Neutrophil (primary cell): Measurements from ENCODE around the gene MINDY3.

Experiments
- H3K27ac ChIP-seq: fragments of 200-600 bp; sonication (generic); 2 replicates; pipeline ENCODE4 v1.5.1; 2016; ENCODE audit warnings: mild to moderate bottlenecking, moderate library complexity
- H3K27me3 ChIP-seq: fragments of 200-600 bp; sonication (generic); 2 replicates; pipeline ENCODE4 v1.6.0; 2016; ENCODE audit warnings: mild to moderate bottlenecking
- H3K36me3 ChIP-seq: fragments of 200-600 bp; sonication (generic); 2 replicates; pipeline ENCODE4 v1.5.1; 2017
- H3K4me1 ChIP-seq, 2 experiments: fragments of 200-600 bp in 1 of 2; sonication (generic) in 1 of 2; 1 replicate in 1 of 2; 2 replicates in 1 of 2; pipeline versions ENCODE4 v1.5.1 to v1.6.1; 2013 to 2016; ENCODE audit warnings: low read depth in 1 of 2, low read length in 1 of 2, mild to moderate bottlenecking in 1 of 2, moderate library complexity in 1 of 2; ENCODE audit not compliant: control insufficient read depth in 1 of 2, insufficient read depth in 1 of 2
- H3K4me3 ChIP-seq, 2 experiments: fragments of 200-600 bp in 1 of 2; sonication (generic) in 1 of 2; 1 replicate in 1 of 2; 2 replicates in 1 of 2; pipeline ENCODE4 v1.5.1; 2013 to 2016; ENCODE audit warnings: low read depth in 1 of 2, low read length in 1 of 2, mild to moderate bottlenecking in 1 of 2, moderate library complexity in 1 of 2
- H3K9me3 ChIP-seq: fragments of 200-600 bp; sonication (generic); 2 replicates; pipeline ENCODE4 v1.5.1; 2016
- CTCF ChIP-seq: fragments of 200-600 bp; sonication (generic); IDR thresholded peaks from 2 replicates; pipeline ENCODE4 v1.5.1; 2016; ENCODE audit warnings: antibody characterized with exemption

MINDY3 gene

DNA sequence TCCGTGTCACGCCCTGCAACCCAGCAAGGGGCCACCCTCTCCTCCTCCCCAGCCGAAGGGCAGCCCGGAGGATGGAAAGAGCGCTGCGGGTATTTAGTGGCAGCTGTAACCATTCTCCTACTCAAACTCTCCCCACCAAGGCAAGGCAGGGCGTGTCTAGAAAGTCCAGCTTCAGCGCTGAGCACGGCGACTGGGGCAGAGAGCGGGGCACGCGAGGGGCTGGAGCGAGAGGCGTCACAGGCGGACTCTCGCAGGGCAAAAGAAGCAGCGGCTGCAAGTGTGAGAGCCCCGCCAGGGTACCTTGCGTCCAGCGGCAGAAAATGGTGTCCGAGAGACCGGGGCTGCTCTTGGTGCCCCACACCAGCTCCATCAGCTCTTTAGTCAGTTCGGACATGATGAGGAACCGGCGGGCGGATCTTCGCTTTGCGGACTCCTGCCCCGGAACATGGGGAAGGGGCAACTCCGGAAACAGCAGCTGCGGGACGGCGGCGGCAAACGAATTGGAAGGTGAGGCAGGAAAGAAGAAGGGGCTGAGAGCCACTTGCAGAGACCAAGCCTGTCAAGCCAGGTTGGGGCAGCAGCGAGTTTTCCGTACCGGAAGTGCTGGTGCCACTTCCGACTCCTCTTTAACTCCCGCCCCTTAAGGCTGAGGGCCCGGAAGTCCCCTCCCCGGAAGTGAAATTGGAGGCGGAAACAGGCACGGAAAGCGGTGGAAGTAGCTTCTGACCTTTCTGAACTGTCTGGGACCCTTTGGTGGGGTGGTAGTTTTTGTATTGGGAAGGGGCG, at the start of gene MINDY3:
MINDY3 (minus strand) TSS at position 602 of the 786 bp plus-strand sequence; CDS start at position 394, 208 bp downstream.
- Histone ChIP-seq H3K36me3 (no peaks in the 10 kb centered on the region), H3K4me1 (peaks cover 20 to 21% of the 10 kb centered on the region in 2 experiments), H3K27ac (peak within 1 kb of the TSS; percentile 82), H3K4me3 (peak within 1 kb of the TSS; percentile 79 to 93), H3K27me3 (peaks cover 26% of the 10 kb centered on the region), H3K9me3 (no peaks in the 10 kb centered on the region)
- TF ChIP-seq CTCF: no peak

DNA sequence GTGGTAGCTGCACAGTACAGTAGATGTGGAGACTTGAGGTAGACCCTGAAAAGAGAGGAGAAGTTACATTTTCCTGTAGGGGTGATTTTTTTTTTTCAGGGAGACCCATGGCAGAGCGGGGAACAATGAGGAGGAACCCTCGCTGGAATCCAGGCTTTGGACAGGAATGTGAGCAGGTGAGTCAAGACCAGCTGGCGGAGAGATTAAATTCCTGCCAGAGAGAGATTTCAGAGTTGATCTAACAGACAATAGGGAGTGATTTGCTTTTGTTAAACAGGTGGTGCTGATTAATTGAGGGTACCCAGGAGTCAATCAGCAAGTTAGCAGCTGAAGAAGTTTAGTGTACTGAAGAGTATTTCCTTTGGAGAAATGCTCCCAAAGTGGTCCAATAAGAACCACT, 41.6 kb upstream of the MINDY3 start:
- H3K27ac ChIP-seq: no peak overlapping the region
- TF ChIP-seq CTCF: no peak
- H3K9me3 ChIP-seq: no peaks in the 10 kb centered on the region

GRCh38 chr10:15898046-15898445, 37.7 kb upstream of the MINDY3 start:
- H3K27me3 ChIP-seq: peaks cover 68% of the 10 kb centered on the region
- H3K36me3 ChIP-seq: no peaks in the 10 kb centered on the region
- H3K27ac ChIP-seq: no peak overlapping the region
- H3K9me3 ChIP-seq: no peaks in the 10 kb centered on the region
- H3K4me3 ChIP-seq: no peak overlapping the region
- no peaks in the 10 kb centered on the region for H3K4me1 ChIP-seq
- TF ChIP-seq CTCF: no peak

More for the DNA sequence above, 41.6 kb upstream of the MINDY3 start:
- Histone ChIP-seq H3K27me3 (peaks cover 46% of the 10 kb centered on the region), H3K4me1 (no peaks in the 10 kb centered on the region), H3K36me3 (no peaks in the 10 kb centered on the region), H3K4me3 (no peak overlapping the region)

DNA sequence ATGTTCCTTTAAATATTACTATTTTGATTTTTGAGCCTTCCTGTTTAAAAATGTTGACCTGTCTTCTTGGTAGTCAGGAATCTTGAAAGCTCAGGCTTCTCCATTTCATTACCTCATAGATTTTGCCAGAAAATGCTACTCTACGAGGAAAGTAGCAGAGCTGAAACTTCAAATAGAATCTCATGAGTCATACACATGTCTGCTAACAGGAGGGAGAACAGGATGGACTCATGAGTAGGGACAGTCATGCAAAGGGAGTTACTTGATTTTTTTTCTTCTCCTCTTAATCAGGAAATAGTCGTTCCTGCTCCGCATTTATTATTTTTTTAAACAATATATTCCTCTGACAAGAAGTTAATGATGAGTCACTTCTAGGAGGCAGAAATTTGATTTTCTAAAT, 37.0 kb upstream of the MINDY3 start:
- Histone ChIP-seq H3K27ac (no peak overlapping the region), H3K27me3 (peaks cover 76% of the 10 kb centered on the region), H3K9me3 (no peaks in the 10 kb centered on the region), H3K36me3 (no peaks in the 10 kb centered on the region), H3K4me3 (no peak overlapping the region), H3K4me1 (no peaks in the 10 kb centered on the region)
- no peak for TF ChIP-seq CTCF

GRCh38 chr10:15896654-15897053, 36.3 kb upstream of the MINDY3 start:
- no peaks in the 10 kb centered on the region for H3K9me3 ChIP-seq
- TF ChIP-seq CTCF: no peak
- H3K27me3 ChIP-seq: peaks cover 76% of the 10 kb centered on the region
- no peak overlapping the region for H3K4me3 ChIP-seq
- H3K27ac ChIP-seq: no peak overlapping the region
- no peaks in the 10 kb centered on the region for H3K4me1 ChIP-seq
- H3K36me3 ChIP-seq: no peaks in the 10 kb centered on the region
